GM19035 (cell line): ENCODE results near the gene RAPGEF5.

Experiments
- ATAC-seq: cut with Tn5 transposase; IDR thresholded peaks from one replicate; pipeline ENCODE4 v1.9.1; 2021; ENCODE audit not compliant: unreplicated experiment

The RAPGEF5 gene

DNA sequence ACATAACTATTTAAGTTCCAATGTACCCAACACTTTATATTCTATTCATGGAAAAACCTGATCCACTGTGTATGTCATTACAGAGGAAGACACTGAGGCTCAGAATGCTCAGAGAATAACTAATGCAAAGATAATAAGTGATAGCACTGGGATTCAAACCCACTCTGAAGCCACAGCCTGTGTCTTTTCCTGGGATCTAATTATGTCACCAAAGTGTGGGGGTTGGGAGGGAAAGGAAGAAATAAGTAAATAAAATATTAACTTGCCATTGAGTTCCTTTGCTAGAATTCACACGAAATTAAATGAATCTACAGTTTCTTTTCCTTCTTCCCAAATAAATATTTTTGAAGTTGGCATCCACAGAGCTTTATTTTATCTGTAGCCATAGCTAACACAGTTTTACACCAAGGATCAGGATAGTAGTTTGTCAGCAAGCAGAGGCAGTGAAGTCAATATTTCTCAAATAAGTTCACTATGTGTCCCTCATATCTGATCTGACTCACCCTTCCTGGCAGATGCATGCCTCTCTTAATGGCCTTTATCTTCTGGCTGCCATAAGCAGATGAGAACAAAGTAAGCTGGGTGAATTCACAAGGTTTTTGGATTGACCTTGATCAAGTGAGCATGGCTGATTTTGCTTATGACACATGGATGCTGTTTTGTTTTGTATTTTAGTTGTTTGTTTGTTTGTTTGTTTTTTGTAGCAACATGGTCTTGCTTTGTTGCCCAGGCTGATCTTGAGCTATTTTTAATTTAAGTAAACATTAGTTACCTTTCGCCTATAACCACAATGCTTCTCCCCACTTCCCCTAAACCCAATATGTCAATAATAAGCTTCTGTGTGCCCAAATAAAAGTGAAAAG, 6.3 kb downstream of the RAPGEF5 start:
- peak; percentile 52 for ATAC-seq

DNA sequence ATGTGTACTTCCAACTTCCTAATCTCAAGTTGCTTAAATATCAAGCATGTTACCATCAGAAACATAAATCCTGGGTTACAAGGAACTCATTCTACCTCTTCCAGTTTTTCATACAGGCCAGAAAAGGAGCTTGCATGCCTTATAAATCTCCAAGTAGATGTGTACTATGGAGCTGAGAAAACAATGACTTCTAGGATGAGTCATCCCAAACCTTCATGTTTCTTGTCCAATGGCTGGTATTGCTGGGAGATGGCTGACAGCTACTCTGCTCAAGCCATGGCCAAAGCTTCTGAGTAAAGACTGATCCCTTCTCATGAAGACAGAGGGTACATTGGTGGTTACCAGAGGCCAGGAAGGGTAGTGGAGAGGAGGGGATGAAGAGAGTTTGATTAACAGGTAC, 8.6 kb downstream of the RAPGEF5 start:
- no peak for ATAC-seq

DNA sequence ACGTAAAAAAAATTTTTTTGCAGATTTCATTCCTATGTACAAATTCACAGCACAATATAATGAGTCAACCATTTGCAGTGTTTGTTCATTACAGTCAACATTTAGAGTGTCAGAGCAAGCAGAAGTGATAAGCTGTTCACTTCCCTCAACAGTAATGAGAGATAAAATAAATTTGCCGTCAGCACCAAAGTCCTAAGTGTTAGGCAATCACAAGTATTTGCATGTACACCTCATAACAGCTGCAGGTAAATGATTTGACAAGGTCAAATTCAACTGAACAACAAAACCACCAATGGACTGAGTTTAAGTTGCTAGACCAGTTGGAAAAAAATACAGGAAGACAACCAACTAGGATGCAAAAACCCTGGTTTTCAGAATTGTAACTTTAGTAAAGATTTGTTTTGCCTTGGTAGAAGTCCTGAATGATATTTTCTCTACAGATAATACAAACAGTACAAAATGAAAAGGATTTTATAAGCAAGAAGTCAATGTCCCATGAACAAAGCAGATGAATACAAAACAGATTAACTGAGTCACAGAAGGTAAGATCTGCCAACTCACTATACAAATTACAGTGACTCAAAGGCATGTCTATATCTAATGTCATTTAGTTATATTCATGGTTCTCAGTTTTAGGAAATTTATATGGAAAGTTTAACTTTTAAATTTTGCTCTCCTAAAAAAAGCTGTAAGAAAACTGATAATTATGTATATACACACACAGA, 10.4 kb downstream of the RAPGEF5 start:
- no peak for ATAC-seq

DNA sequence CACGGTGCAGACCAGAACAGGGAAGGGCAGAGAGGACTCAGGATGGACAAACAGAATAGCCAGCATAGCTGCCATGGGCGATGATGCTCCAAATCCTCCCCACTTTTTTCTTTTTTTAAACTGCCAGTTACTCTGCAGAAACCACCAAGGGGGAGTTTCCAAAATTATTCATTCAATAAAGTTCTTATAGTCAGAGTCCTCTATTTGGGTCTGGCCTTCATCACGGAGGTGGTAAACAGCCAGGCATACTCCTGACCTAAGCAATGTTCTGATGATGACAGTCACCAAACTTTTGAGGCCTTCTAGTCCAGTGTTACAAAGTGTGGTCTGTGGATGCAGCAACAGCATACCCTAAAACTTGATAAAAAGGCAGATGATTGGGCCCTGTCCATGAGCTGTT, 12.3 kb downstream of the RAPGEF5 start:
- ATAC-seq, result no peak

DNA sequence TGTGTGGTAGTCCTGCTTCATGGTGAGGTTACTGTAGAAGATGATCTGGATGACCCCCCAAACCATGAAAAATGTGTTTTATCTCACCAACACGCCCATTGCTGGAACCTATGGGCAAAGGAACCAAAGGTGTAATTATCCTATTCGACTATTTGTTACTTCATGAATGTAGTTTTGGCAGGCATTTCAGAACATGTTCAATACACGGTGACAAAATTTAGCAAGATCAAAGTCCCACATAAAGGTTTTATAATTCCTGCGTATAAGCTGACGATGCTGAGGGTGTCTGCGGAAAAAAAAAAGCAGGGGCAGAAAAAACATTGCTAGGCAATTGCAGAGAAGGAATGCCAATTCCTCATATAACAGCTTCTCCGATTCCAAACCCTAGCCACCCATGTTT, 13.3 kb downstream of the RAPGEF5 start:
- ATAC-seq, result no peak

DNA sequence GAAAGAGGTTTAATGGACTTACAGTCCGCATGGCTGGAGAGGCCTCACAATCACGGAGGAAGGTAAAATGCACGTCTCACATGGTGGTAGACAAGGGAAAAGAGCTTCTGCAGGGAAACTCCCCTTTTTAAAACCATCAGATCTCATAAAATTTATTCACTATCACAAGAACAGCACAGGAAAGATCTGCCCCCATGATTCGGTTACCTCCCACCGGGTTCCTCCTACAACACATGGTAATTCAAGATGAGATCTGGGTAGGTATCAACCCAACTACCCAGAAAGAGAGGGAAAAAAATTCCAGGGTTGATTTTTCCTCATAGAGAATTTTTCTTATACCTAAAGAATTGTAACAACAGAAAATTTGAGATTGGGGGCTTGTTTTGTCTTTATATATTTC, 13.9 kb downstream of the RAPGEF5 start:
- no peak for ATAC-seq

DNA sequence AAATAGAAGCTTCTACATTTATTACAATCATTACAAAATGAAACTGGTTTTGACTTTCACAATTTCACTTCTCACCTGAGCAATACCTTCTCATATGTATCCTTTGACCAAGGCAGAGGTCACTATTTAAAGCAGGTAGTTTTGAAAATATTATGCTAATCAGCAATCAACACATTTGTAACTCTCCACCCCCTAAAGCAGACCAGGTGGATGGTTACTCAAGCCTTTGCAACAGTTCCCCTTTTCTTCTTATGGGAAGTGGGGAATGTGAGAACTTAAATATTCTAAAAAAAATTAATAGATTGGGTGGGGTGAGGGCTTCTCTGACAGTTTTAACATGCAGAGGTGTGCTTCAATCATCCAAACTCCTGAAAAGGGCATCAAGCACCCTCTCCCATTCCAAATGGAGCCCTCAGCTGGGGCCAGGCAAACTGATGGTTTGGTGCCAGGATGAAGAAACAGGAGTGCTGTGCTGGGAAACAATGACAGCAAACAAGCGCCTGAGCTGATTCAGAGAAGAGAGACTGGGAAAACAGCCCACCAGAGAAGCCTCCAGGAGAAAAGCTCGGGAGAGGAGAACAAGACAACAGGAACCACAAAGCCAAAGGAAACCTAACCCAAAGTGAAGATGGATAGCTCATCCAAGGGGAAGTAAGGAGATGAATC, 17.1 kb downstream of the RAPGEF5 start:
- ATAC-seq, result no peak

DNA sequence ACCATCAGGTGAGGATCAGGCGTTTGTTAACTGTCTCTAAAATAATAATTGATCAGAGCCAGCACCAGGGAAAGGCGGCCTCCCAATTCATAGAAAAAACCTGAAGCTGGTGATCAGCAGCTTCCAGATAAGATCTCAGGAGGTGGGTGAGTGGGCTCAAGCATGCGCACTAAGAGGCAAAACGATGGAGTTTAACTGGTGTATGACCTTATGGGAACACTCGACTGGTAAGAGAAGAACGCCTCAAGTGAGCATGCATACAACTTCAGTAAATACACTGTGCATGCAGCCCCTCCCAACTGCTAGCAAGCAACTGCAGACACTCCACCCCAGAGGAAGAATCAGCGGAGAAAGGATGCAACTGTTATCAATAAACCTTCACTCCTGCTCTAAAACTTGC, 18.1 kb downstream of the RAPGEF5 start:
- no peak for ATAC-seq

DNA sequence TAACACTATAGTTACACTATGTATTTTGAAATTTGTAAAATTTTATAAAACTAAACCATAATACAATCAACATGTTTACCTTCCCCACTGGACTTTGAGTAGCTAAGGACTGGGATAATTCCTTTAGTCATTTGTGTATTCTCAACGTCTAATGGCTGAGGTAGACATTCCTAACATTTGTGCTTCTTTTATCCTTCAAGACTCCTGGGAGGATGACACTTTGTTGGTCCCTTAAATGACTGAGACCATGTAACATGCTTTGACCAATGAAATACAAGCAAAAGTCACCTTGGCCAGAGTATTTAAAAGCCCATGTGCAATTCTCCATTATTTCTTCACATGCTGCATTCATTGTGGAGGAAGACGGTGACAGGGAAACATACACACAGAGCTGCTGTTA, 18.5 kb downstream of the RAPGEF5 start:
- ATAC-seq, result no peak

DNA sequence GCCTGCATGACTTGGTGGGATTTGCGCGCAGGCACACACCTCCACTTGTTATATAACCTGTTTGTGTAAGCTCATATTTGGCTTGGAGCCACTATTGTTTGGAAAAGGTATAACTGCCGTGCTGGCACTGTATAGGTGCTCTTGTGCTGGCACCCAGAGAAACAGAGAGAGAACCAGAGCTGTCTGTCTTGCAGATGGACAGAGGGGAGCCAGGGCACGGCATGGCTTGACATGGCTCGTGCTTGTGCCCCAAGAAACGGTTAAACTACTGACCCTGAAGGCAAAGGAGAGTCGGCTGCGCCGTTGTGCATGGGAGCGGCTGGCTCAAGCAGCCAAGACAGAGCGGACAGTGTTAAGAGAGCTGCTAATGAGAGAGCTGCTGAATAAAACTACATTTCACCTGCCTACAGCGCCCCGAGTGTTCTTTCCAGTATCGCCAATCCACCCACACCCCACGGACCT, 23.2 kb downstream of the RAPGEF5 start:
- no peak for ATAC-seq

DNA sequence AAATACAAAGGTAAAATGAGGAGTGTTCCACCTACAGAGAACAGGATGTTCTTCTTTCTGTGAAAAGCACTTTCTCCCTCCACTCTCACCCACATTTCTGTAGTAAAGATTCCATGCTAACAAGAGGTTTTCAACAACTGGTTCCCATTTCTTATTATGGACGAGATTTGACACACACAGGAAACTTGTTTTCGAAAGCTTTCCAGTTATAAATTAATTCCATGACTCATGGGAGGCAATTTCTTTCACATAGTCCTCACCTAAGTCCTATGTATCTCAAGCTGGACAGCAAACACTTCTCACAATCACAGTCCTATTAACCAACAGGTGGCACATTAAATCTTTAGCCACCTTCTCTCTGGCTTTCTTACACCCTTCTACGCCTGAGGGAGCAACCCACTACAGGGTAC, 24.5 kb downstream of the RAPGEF5 start:
- no peak for ATAC-seq

DNA sequence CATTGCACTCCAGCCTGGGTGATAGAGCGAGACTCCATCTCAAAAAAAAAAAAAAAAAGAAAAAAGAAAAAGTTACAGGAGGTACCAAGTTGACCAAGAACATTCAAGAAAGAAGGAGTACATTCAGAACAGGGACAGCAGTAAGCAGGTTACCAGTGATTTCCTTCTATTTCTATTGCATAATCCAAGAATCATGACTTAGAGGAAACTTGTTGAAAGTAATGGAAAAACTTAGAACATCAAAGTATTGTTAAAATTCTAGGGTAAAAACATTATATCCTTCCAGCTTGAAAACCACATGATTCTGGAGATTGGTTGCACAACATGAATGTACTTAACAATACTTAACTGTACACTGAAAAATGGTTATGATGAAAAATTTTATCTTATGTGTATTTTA, 25.2 kb downstream of the RAPGEF5 start:
- ATAC-seq, result no peak

DNA sequence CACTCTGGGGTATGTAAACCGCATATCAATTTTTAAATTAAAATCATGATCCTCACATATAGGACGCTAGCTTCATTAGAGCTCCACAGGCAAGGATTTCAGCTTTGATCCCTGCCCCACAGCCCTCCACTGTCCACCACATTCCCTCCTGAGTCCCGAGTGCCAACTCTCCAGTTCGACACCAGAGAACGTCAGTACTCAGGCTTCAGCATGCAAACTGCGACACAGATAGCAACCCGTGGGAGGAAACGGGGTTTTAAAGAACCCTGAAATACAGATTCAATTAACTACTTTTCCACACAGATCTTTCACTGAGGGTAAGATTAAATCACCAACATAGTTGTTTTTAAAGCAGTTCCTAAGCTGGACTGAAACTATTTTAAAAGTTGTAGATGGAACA, 26.1 kb downstream of the RAPGEF5 start:
- no peak for ATAC-seq

DNA sequence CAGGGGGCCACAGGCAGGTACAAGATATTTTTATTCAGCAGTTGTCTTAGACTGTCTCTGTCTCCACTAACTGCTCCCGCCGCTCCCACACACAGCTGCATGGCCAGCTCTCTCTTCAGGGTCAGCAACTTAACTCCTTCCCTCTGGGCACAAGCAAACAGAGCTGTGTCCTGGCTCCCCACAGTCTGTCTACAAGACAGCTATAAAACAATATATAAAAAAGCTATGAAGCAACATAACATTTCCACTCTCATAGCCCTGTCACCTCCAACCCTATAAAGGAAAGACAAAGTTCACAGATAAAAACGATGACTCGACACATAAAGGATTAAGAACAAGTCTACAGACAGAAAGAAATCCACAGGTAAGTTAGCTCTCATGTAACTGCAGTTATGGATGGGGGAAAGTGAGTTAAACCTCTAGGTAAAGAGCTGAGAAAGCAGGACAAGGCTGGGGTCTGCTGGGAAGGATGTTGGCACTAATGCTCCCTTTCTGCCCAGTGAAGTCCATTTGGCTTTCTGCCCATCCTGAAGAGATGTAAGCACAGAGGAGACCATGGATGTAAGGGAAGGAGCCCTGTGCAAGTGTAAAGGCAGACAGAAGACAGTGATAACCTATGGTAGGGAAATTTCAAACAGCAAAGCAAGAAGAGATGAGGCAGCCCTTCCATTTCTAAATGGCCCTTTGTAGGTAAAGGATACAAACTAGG, 27.0 kb downstream of the RAPGEF5 start:
- ATAC-seq, result no peak

DNA sequence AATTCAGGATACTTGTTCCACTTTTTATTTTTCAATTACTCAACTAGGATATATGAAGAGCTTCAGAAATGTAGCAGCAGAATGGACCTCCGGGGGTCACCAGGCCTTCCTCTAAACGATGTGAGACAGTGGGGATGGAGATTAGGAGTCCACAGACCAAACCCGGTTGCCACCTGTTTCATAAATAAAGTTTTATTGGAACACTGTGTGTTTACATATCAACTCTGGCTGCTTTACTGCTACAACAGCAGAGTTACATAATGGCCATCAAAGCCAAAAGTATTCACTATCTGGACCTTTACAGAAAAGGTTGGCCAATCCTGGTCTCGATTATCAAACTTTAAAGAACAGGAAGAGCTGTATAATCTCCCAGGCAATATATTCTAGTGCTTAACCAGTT, 30.8 kb downstream of the RAPGEF5 start:
- no peak for ATAC-seq

DNA sequence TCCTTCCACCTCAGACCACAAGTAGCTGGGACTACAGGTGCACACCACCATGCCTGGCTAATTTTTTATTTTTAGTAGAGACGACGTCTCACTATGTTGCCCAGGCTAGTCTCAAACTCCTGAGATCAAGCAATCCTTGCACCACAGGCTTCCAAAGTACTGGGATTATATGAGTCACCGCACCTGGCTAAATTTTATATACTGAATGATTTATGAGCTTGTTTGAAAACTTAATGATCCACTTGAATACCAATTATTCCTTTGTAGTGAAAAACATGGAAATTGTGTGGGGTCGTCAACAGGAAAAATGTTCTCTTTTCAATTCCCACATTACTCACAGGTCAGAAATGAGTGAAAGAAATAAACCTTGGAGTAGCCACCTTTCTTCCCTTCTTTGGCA, 31.3 kb downstream of the RAPGEF5 start:
- no peak for ATAC-seq

DNA sequence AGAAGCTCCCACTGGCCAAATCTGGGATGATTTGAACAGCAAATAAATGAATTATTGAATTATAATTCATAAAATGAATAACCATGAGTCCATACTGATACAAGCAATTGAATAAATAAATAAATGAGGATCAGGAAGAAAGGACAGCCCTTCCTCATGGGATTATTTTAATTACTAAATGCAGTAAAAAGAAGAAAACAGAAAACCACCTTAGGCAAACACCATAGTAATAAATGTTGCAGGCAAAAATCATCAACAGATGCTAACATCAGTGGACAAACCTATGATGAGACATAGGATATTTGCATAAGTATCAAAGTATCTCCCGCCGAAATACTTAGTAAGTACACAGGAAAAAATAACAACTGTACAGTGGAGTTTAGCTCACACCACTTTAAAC, 33.2 kb downstream of the RAPGEF5 start:
- ATAC-seq, result no peak

DNA sequence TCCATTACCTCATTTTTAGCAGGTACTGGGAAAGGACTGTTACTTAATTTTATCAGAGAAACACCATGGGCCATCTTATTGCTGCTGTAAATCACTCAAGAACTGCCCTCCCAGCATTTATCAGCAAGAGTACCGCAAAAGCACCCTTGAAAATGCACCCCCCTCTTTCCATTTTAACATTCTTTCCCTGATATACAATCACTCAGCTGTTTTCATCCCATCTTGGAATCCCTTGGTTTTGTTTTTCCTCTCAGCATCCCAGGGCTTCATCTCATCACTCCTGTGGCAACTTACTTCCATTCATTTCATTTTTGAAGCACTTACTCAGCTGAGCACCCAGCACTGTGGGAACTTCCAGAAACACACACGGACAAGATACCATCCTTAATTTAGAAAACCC, 36.5 kb downstream of the RAPGEF5 start:
- no peak for ATAC-seq

DNA sequence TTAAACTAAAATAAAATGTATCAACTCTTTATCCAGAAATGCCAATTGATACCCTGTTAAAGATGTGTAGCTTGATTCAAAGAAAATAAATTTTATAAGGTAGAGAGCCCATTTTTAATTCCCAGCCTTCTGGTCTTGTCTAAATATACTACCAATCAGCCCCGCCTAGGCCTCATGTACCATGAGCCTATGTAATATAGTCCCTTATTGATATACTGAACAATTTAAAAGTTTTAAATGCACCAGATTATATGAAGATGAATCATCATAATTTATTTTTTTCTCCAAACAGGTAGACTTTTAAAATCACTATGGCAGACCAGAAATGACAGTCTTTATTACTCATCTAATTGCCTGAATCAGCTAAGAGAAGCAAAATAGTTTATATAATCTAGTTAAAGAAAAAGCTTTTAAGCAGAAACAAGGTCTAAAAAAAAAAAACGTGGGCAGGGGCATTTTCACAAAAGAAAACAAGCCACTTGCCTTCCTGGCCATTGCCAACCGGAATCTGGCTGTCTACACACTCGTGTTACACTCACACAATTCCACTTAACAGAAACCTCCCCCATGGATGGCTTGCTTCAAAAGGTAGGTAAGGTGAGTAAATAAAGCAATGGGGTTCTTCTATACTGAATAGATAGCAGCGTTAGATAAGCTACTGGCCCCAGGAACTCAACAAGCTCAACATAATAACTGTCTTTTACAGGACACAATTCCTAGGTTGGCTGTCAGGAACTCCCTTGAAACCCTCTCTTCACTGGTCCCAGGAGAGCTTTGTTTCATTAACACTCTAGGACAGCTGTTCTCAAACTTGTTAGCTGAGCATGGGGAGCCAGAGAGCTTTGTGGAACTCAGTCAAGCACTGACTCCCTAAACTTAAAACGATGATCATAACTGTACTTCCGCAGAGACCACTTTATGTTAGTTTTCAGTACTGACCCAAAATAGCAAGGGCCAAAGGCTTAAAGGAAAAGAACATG, 37.2 kb downstream of the RAPGEF5 start:
- no peak for ATAC-seq

DNA sequence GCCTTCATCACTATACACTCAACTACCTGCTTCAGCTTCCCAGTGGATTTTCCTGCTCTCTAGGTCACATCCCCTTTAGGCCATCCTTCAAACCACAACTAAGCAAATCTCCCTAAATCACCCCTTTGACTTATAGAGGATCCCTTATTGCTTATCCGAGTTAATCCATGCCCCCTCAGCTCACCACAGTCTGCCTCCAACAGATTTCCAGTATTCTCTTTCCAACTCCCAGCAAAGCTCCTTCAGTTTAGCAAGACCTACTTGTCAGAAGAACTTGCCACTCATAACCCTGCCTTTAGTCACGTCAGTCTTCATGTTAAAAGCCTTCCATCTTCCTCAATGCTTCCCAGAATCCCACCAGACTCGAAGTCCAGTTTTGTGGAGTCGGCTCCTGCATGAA, 38.6 kb downstream of the RAPGEF5 start:
- no peak for ATAC-seq
